GM18951 (cell line): ENCODE results near the gene PIGH.
"Not testable (repeated sequence)": the region's sequence is repeated elsewhere in the genome, so short reads cannot be mapped to it uniquely, and the experiment has no call there.

Source experiments
- POLR2A ChIP-seq: IDR thresholded peaks from 4 replicates; pipeline ENCODE4 v1.6.1; 2011; ENCODE audit warnings: mild to moderate bottlenecking; ENCODE audit not compliant: insufficient read length, insufficient read depth; ENCODE audit errors: extremely low read depth
- in situ Hi-C: fragments of 300-500 bp; cut with MboI; formaldehyde crosslinking; loops from one replicate; pipeline ENCODE4 v1.12.0; 2022; ENCODE audit warnings: low sequenced_read_pairs, mixed read lengths, inconsistent platforms; ENCODE audit not compliant: unreplicated experiment

The PIGH gene

GRCh38 chr14:67623114-67623513, 23.0 kb upstream of the PIGH start:
- TF ChIP-seq POLR2A = no peak
- in situ Hi-C loops = no loop called here

GRCh38 chr14:67622675-67623074, 22.6 kb upstream of the PIGH start:
- in situ Hi-C loops = no loop called here
- TF ChIP-seq POLR2A = no peak

- TF ChIP-seq POLR2A = no peak
- in situ Hi-C loops = no loop called here
Observed at GRCh38 chr14:67620217-67620785, 20.2 kb upstream of the PIGH start.

GRCh38 chr14:67619446-67620216, 19.6 kb upstream of the PIGH start, which contains the start of gene ARG2:
Gene ARG2, plus strand, starts transcription at chr14:67619920. Its CDS starts 58 bp downstream, at chr14:67619978.
- TF ChIP-seq POLR2A = peak; percentile 40
- in situ Hi-C loops = no loop called here

GRCh38 chr14:67618617-67619063, 18.6 kb upstream of the PIGH start:
- in situ Hi-C loops = no loop called here
- no peak for TF ChIP-seq POLR2A

- no peak for TF ChIP-seq POLR2A
- in situ Hi-C loops = no loop called here
Observed at GRCh38 chr14:67610491-67610890, 10.4 kb upstream of the PIGH start.

GRCh38 chr14:67609642-67610310, 9.7 kb upstream of the PIGH start:
- in situ Hi-C loops = no loop called here
- no peak for TF ChIP-seq POLR2A

- in situ Hi-C loops = no loop called here
Observed at GRCh38 chr14:67607646-67608045, 7.6 kb upstream of the PIGH start.

GRCh38 chr14:67602995-67603545, 3.0 kb upstream of the PIGH start:
- no peak for TF ChIP-seq POLR2A
- in situ Hi-C loops = no loop called here

More at GRCh38 chr14:67607646-67608045, 7.6 kb upstream of the PIGH start:
- no peak for TF ChIP-seq POLR2A

GRCh38 chr14:67602076-67602475, 2.0 kb upstream of the PIGH start:
- no peak for TF ChIP-seq POLR2A
- in situ Hi-C loops = no loop called here

- in situ Hi-C loops = not testable (repeated sequence)
Observed at GRCh38 chr14:67600562-67600974, 500 bp upstream of the PIGH start.

- TF ChIP-seq POLR2A = no peak
- in situ Hi-C loops = no loop called here
Observed at GRCh38 chr14:67595392-67595791, 4.7 kb downstream of the PIGH start.

GRCh38 chr14:67593650-67594049, 6.4 kb downstream of the PIGH start:
- in situ Hi-C loops = not testable (repeated sequence)
